G401 (cell line): ENCODE measurements around the gene NANOG. TPM values are rescaled to one million over a fixed set of nuclear protein-coding genes. Genes with fewer than 3 reads are reported as not detected.
"Not testable (repeated sequence)": the region's sequence is repeated elsewhere in the genome, so short reads cannot be mapped to it uniquely, and the experiment has no call there.

Source experiments
- DNase-seq: peaks from one replicate; pipeline ENCODE4 v3.0.0-alpha.2; 2015; ENCODE audit warnings: low spot score
- in situ Hi-C: cut with HindIII; loops from 2 replicates; pipeline ENCODE4 v1.10.0; 2016; ENCODE audit warnings: low sequenced_read_pairs, mixed read lengths
- total RNA-seq: library from RNA; depleted of rRNA; stranded (reverse); fragments of >200 nt; shearing (Covaris generic); gene quantifications from 2 replicates; pipeline ENCODE4 v1.2.3, GENCODE V29; 2014

The NANOG gene
- total RNA-seq, 1 experiment from 2014 or later = not detected

- in situ Hi-C loops = no loop called here
- DNase-seq = no peak
These were observed 8.6 kb downstream of the NANOG start for GRCh38 chr12:7797698-7798398.

DNA sequence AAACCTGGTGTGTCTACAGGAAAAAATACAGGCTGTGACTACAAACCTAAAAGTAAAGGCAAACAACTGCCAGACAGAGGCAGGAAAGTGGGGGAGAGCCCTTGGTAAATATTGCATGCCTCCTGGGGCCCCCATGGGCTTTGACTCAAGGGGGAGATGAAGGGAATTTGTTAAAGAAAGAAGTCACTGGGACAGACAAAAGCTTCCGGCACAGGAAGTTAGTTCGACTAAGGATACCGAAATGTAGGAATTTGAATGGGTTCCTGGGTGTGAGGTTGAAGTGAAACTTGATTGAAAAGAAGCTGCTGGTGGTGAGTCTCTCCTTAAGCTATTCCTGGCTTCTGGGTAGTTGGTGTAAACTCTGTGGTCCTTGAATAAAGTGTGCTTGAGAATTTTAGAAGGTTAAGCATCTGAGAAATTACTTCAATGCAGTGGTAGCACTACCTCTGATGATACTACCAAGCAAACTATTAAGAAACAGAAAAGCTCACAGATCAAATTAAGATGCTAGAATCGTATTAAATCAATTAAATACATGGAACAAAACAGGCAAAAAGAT, 9.6 kb downstream of the NANOG start:
- DNase-seq, in situ Hi-C loops: not testable (repeated sequence)

GRCh38 chr12:7801460-7801859, 12.3 kb downstream of the NANOG start:
- in situ Hi-C loops = no loop called here
- no peak for DNase-seq

- in situ Hi-C loops, DNase-seq: not testable (repeated sequence)
These were observed 17.1 kb downstream of the NANOG start for GRCh38 chr12:7806319-7806718.

DNA sequence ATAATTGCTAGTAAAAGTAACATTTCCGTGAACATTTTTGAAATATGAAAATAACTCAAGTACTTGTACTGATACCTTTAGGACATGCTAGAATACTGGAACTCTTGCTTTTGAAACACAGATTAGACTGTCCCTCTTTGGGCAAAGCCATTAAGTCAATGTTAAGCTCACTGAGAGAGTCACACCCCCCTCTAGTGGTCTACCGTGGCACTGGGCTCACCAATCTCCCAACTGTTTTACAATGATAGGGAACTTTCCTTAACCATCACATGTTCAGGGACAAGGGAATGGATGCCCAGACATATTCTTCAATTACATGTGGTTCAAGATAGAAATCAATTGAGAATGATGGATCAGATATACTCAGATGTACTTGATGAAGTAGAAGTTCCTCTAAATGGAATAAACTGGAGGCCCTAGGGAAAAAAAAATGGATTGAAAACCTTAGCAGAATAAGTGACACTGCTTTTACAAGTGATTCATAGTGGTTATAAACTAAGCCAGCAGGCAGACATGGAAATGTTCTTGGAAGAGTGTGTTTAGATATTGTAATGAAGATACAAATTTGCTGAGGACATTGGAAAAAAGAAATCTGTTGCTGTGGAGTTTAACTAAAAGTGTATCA, 17.8 kb downstream of the NANOG start:
- in situ Hi-C loops = no loop called here
- peak; percentile 50 for DNase-seq

GRCh38 chr12:7825754-7826153, 36.6 kb downstream of the NANOG start:
- in situ Hi-C loops, DNase-seq: not testable (repeated sequence)

- DNase-seq, in situ Hi-C loops: not testable (repeated sequence)
These were observed 40.5 kb downstream of the NANOG start for GRCh38 chr12:7829737-7830136.

- in situ Hi-C loops = no loop called here
- peak; percentile 26 for DNase-seq
These were observed 43.0 kb downstream of the NANOG start for GRCh38 chr12:7832059-7832696.

DNA sequence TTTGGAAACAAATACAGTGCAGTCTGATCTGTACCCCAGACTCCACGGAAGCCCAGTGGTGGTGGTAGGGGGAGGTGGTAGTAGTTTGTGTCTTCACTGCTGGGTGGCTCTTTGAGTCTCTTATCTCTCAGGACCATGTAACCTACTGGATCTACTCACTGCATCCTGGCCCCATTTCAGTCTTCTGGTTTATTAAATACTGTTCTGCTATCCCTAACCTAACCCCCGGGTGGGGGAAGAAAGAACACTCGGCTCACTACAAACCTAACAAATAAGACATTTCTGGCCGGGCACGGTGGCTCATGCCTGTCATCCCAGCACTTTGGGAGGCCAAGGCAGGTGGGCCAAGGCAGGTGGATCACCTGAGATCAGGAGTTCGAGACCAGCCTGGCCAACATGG, 44.0 kb downstream of the NANOG start:
- DNase-seq, in situ Hi-C loops: not testable (repeated sequence)

DNA sequence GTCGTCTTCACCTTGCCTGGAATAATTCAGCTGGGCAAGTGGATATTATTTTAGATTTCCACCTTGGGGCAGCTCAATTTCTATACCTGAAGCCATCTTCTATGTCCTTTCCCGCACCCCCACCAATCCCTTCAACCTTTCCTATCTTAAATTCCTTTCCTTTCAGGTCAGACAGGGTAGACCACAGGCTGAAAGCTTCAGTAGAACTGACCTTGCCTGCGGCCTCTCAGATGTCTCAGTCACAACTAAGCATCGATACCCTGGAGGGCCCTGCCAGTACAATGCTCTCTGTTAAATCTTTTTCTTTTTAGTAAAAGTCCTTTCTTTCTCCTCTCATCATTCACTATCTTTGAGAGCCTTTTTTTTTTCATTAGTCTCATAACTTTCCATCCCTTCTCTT, 44.6 kb downstream of the NANOG start:
- no peak for DNase-seq

GRCh38 chr12:7834701-7835100, 45.5 kb downstream of the NANOG start:
- no peak for DNase-seq
- in situ Hi-C loops = no loop called here

More for the DNA sequence above, 44.6 kb downstream of the NANOG start:
- in situ Hi-C loops = no loop called here

DNA sequence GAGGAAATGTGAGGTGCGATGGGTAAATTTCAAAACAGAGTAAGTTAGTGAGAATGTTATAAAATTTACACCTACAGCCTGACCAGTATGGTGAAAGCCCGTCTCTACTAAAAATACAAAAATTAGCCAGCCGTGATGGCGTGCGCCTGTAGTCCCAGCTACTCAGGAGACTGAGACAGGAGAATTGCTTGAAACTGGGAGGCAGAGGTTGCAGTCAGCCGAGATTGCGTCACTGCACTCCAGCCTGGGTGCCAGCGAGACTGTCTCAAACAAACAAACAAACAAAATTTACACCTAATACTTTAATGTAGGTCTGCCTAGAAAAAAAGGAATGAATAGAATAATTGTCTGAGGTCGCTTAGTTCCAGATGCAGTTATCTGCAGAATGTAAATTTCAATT, 45.9 kb downstream of the NANOG start:
- DNase-seq = no peak
- in situ Hi-C loops = no loop called here

DNA sequence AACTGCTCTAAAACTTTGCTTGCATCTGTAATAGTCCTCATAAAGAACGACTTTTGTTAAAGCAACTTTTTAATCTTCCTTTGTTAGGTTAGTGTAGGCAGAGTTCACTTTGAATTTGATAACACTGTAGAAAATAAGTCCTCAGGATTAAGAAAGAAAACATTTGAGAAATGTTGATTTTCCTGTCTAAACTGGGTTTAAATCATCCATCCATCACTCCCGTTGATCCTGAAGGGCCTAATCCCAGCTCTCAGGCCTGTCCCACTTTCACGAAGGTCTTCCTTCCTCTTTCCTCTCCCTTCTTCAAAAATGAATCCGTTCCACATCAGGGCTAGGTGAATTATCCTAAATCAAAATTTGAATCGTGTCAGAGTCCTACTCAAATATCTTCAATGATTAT, 46.6 kb downstream of the NANOG start:
- in situ Hi-C loops = no loop called here
- DNase-seq = no peak

GRCh38 chr12:7837366-7837765, 48.2 kb downstream of the NANOG start:
- no peak for DNase-seq
- in situ Hi-C loops = no loop called here

DNA sequence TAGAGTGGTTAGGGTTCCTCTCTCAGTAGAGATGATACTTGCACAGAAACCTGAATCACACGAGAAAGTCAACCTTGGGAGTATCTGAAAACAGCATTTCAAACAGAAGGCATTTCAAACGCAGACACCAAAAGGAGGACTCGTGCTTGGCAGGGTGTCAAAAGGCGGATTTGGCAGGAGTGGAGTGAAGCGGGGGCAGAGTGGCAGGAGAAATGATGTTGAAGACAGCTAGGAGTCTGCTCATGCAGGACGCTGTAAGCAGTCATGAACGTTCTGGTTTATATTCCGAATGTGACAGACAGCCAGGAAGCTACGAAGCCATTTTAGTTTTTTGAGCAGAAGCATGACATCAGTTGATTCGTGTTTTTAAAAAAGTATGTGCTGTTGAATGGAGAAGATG, 50.0 kb downstream of the NANOG start:
- DNase-seq = peak; percentile 96
- in situ Hi-C loops = not testable (repeated sequence)

DNA sequence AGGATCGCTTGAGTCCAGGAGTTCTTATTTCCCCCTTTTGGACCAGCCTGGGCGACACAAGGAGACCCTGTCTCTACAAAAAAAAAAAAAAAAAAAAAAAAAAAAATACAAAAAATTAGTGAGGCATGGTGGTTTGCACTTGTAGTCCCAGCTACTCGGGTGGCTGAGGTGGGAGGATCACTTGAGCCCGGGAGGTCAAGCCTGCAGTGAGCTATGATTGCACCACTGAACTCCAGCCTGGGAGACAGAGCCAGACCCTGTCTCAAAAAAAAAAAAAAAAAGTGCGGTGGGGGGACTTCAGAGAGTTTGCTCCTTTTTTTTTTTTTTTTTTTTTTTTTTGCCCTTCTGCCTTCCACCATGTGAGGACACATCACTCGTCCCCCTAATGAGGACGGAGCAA, 50.6 kb downstream of the NANOG start:
- DNase-seq, in situ Hi-C loops: not testable (repeated sequence)

- in situ Hi-C loops, DNase-seq: not testable (repeated sequence)
These were observed 53.2 kb downstream of the NANOG start for GRCh38 chr12:7842444-7842843.

DNA sequence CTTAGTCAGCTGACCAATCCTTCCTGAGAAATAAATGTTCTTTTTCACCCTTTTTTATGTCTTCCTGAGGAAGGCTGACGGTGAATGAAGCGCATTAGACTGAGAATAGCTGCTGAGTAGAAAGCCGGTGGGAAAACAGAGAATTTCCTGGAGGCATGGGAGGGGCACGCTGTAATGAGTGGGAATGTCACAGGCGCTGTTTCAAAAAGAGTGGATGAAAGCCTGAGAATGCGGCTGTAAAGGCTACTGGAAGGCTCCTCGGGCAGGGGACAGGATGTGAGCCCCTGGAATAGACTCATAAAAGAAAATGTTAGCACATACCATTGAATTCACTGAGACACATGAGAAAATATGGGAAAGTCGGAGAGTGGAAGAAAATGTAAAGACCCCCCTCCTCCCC, 53.9 kb downstream of the NANOG start:
- in situ Hi-C loops = not testable (repeated sequence)
- peak; percentile 17 for DNase-seq

DNA sequence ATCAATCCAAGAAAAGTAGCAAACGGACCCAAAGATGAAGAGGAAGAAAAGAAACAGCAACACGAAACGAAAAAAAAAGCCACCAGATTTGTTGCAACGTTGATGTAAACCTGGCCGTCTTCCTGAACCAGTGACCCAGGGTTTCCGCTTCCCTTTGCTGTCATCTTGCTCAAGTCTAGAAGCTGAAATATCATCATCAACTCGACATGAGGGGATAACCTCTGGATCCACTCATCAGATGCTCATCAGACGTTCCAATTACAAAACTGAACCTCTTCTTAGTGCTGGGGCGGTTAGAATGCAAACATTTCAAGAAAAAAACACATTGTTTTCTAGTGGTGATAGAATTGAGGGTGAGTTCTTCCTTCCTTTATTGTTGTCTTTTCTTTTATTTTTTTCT, 54.4 kb downstream of the NANOG start:
- in situ Hi-C loops, DNase-seq: not testable (repeated sequence)

DNA sequence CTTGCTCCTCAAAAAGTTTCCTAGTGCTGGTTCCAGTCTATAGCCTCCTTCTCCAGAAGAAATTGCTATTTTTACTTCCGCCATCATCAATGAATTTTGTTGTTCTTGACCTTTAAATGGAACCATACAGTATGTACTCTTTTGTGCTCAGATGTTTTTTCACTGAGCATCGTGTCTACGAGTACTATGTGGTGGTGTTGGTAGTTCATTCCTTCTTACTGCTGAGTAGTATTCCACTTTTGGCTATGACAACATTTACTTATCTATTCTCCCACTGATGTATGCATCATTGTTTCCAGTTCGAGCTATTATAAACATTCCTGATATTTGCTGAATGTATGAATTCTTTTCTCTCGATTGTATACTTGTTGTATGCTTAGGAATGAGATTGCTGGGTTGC, 54.9 kb downstream of the NANOG start:
- DNase-seq = no peak
- in situ Hi-C loops = no loop called here
